A673 (cell line): ENCODE measurements around the gene CDK2.

Experiments used
- EZH2 ChIP-seq: fragments of 200-600 bp; sonication (generic); IDR thresholded peaks from 2 replicates; pipeline ENCODE4 v1.6.1; 2017; ENCODE audit warnings: borderline replicate concordance, low read depth, mild to moderate bottlenecking, mixed read lengths, antibody characterized with exemption, low read length; ENCODE audit not compliant: poor library complexity, severe bottlenecking
- TF ChIP-seq, protein P1 (sequence below): fragments of 300-800, 200-600 bp; sonication (generic); conservative IDR thresholded peaks from 2 replicates; pipeline ENCODE4 v1.5.1; 2017; ENCODE audit warnings: low read depth, mild to moderate bottlenecking, antibody characterized with exemption, low read length, moderate library complexity, mixed read lengths

GRCh38 chr12:55970775-55971174, 4.1 kb downstream of the CDK2 start:
- TF ChIP-seq, protein P1, sequence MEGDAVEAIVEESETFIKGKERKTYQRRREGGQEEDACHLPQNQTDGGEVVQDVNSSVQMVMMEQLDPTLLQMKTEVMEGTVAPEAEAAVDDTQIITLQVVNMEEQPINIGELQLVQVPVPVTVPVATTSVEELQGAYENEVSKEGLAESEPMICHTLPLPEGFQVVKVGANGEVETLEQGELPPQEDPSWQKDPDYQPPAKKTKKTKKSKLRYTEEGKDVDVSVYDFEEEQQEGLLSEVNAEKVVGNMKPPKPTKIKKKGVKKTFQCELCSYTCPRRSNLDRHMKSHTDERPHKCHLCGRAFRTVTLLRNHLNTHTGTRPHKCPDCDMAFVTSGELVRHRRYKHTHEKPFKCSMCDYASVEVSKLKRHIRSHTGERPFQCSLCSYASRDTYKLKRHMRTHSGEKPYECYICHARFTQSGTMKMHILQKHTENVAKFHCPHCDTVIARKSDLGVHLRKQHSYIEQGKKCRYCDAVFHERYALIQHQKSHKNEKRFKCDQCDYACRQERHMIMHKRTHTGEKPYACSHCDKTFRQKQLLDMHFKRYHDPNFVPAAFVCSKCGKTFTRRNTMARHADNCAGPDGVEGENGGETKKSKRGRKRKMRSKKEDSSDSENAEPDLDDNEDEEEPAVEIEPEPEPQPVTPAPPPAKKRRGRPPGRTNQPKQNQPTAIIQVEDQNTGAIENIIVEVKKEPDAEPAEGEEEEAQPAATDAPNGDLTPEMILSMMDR = no peak
- no peak for TF ChIP-seq EZH2
